Endothelial cell of umbilical vein (primary cell): ENCODE results near the gene CXCL16. TPM values are rescaled to one million over a fixed set of nuclear protein-coding genes. Genes with fewer than 3 reads are reported as not detected.

ENCODE experiments used
- BruUV-seq: library from RNA; stranded (reverse); fragments of 400-500 nt; replicated peaks from 2 replicates; lab custom pipeline; 2021; lab: Mats Ljungman, UMichigan
- CTCF ChIA-PET: fragments of 300-600, 350-600 bp; sonication (Branson Sonifier 250); formaldehyde crosslinking; loops from one replicate; lab custom pipeline; 2021; ENCODE audit warnings: antibody characterized with exemption, inconsistent platforms; lab: Charles Lee
- POLR2A ChIA-PET: fragments of 300-600, 350-600 bp; sonication (Branson Sonifier 250); formaldehyde crosslinking; loops from one replicate; lab custom pipeline; 2021; ENCODE audit warnings: antibody characterized with exemption, inconsistent platforms; lab: Charles Lee
- DNase-seq: peaks from one replicate; pipeline ENCODE4 v3.0.0-alpha.2; 2011; ENCODE audit warnings: low read depth, low spot score
- FAIRE-seq: peaks from 2 replicates; lab custom pipeline; 2011; peaks lifted over from hg19 to GRCh38; lab: Jason Lieb, UNC
- H2AFZ ChIP-seq: 2 replicates; pipeline ENCODE4 v1.6.0; 2012; ENCODE audit warnings: low read depth, low read length, control low read depth, inconsistent platforms
- H3K27ac ChIP-seq: 2 replicates; pipeline ENCODE4 v1.5.1; 2011; ENCODE audit warnings: low read depth, mild to moderate bottlenecking, control low read depth, low read length, moderate library complexity; ENCODE audit not compliant: insufficient read depth
- H3K27me3 ChIP-seq, 2 experiments: 2 replicates each; pipeline versions ENCODE4 v1.6.0 to v1.6.1; 2011; ENCODE audit warnings: low read length in 2 of 2, mixed read lengths in 1 of 2; ENCODE audit not compliant: control insufficient read depth in 2 of 2, insufficient read depth in 2 of 2
- H3K36me3 ChIP-seq, 2 experiments: 2 replicates in 1 of 2; 3 replicates in 1 of 2; pipeline ENCODE4 v1.5.1; 2011; ENCODE audit warnings: low read length in 2 of 2, mild to moderate bottlenecking in 1 of 2, moderate library complexity in 1 of 2; ENCODE audit not compliant: control insufficient read depth in 2 of 2, insufficient read depth in 2 of 2; ENCODE audit errors: extremely low read depth in 1 of 2
- H3K4me1 ChIP-seq: 3 replicates; pipeline ENCODE4 v1.5.1; 2011; ENCODE audit warnings: mild to moderate bottlenecking, low read length; ENCODE audit not compliant: control insufficient read depth, insufficient read depth; ENCODE audit errors: extremely low read depth
- H3K4me2 ChIP-seq: 2 replicates; pipeline ENCODE4 v1.6.1; 2011; ENCODE audit warnings: low read length, control low read depth, mixed read lengths; ENCODE audit not compliant: insufficient read depth
- H3K4me3 ChIP-seq, 3 experiments: fragments of 200-600 bp in 1 of 3; sonication (generic), shearing (Covaris generic) in 1 of 3; replicated peaks in 1 of 3; 2 replicates each; pipeline ENCODE4 v1.5.1; 2011 to 2016; ENCODE audit warnings: control low read depth in 3 of 3, low read length in 3 of 3, mild to moderate bottlenecking in 2 of 3, inconsistent platforms in 1 of 3, low read depth in 1 of 3, moderate library complexity in 1 of 3; ENCODE audit not compliant: insufficient read depth in 1 of 3
- H3K79me2 ChIP-seq: 2 replicates; pipeline ENCODE4 v1.6.0; 2012; ENCODE audit warnings: low read length, inconsistent platforms; ENCODE audit not compliant: control insufficient read depth, insufficient read depth
- H3K9ac ChIP-seq: replicated peaks from 2 replicates; pipeline ENCODE3; 2011; ENCODE audit warnings: low read length, control low read depth; ENCODE audit not compliant: insufficient read depth; ENCODE audit errors: extremely low read depth
- H3K9me1 ChIP-seq: replicated peaks from 3 replicates; pipeline ENCODE4 v1.6.0; 2011; ENCODE audit warnings: mild to moderate bottlenecking, low read length; ENCODE audit not compliant: control insufficient read depth, insufficient read depth; ENCODE audit errors: extremely low read depth
- H3K9me3 ChIP-seq: replicated peaks from 2 replicates; pipeline ENCODE4 v1.5.1; 2012; ENCODE audit warnings: low read length, inconsistent platforms; ENCODE audit not compliant: control insufficient read depth, insufficient read depth
- H4K20me1 ChIP-seq: replicated peaks from 2 replicates; pipeline ENCODE3; 2011; ENCODE audit warnings: mild to moderate bottlenecking, low read length; ENCODE audit not compliant: control insufficient read depth, insufficient read depth; ENCODE audit errors: extremely low read depth
- EZH2 ChIP-seq: IDR thresholded peaks from 2 replicates; pipeline ENCODE4 v1.6.1; 2012; ENCODE audit warnings: borderline replicate concordance, low read depth, mild to moderate bottlenecking, moderate library complexity, low read length, inconsistent platforms; ENCODE audit not compliant: severe bottlenecking
- FOS ChIP-seq: IDR thresholded peaks from 2 replicates; pipeline ENCODE4 v1.6.1; 2011; ENCODE audit warnings: mild to moderate bottlenecking, low read length, moderate library complexity, borderline replicate concordance; ENCODE audit not compliant: insufficient read depth
- GATA2 ChIP-seq: IDR thresholded peaks from 2 replicates; pipeline ENCODE4 v1.7.0; 2011; ENCODE audit warnings: low read depth, mild to moderate bottlenecking, moderate library complexity, mixed read lengths, low read length; ENCODE audit not compliant: insufficient read length, insufficient read depth
- JUN ChIP-seq: IDR thresholded peaks from 2 replicates; pipeline ENCODE4 v1.6.1; 2011; ENCODE audit warnings: borderline replicate concordance, low read depth; ENCODE audit not compliant: insufficient read length, insufficient read depth
- MYC ChIP-seq: IDR thresholded peaks from one replicate; pipeline ENCODE4 v1.6.1; 2011; ENCODE audit warnings: mild to moderate bottlenecking, low read depth, low read length
- POLR2A ChIP-seq: IDR thresholded peaks from 2 replicates; pipeline ENCODE4 v1.6.1; 2012; ENCODE audit warnings: low read depth, mild to moderate bottlenecking, control low read depth, low read length
- POLR2AphosphoS5 ChIP-seq: IDR thresholded peaks from 2 replicates; pipeline ENCODE4 v1.6.1; 2012; ENCODE audit warnings: low read depth, mild to moderate bottlenecking, control low read depth, low read length, moderate library complexity; ENCODE audit not compliant: insufficient read depth
- dilution Hi-C: fragments of 300-500 bp; cut with MboI; formaldehyde crosslinking; loops from one replicate; pipeline ENCODE4 v1.15.0; 2019; ENCODE audit warnings: low sequenced_read_pairs; ENCODE audit not compliant: extremely low pct_ligation_motif_present
- intact Hi-C: fragments of 100-400 bp; cut with micrococcal nuclease; formaldehyde crosslinking; loops from one replicate; pipeline ENCODE4 v1.10.0; 2022
- polyA plus RNA-seq, 4 experiments: library from polyadenylated mRNA; depleted of rRNA in 3 of 4; stranded (reverse) in 3 of 4; unstranded in 1 of 4; fragments of >200 nt; gene quantifications; 2 replicates each; pipeline versions ENCODE4 v1.2.1 to v1.2.3, GENCODE V29; 2011 to 2012; ENCODE audit warnings: missing spikeins in 1 of 4
- total RNA-seq: library from RNA; stranded (reverse); gene quantifications from 2 replicates; pipeline ENCODE4 v1.2.3, GENCODE V29; 2021

CXCL16 gene
- total and polyA plus RNA-seq, 2 donors (not counting 3 experiments of a cell fraction or from before 2014, with no cell fraction given) = 4.8 to 6.1 TPM

GRCh38 chr17:4750606-4751005, 10.9 kb upstream of the CXCL16 start:
- ChIA-PET CTCF (no interaction called here), POLR2A (no interaction called here)
- dilution Hi-C loops (no loop called here), intact Hi-C loops (no loop called here)
- H3K27ac ChIP-seq = no peak overlapping the region
- TF ChIP-seq MYC (no peak), GATA2 (no peak)
- H3K79me2 ChIP-seq = no peaks in the 10 kb centered on the region
- FAIRE-seq (no peak), DNase-seq (no peak)
- H3K36me3 ChIP-seq = no peaks in the 10 kb centered on the region
- no peak overlapping the region for H3K4me3 ChIP-seq
- H3K9me3 ChIP-seq = no peaks in the 10 kb centered on the region
- H4K20me1 ChIP-seq = no peaks in the 10 kb centered on the region
- H2AFZ ChIP-seq = no peak overlapping the region
- H3K4me2 ChIP-seq = no peak overlapping the region
- no peak overlapping the region for H3K9ac ChIP-seq
- no peaks in the 10 kb centered on the region for H3K9me1 ChIP-seq
- no TSS peak for BruUV-seq
- peaks cover 8% of the 10 kb centered on the region for H3K4me1 ChIP-seq
- H3K27me3 ChIP-seq = peaks cover 14 to 15% of the 10 kb centered on the region in 2 experiments

- no peak overlapping the region for H3K4me3 ChIP-seq
- no peak for DNase-seq
- POLR2A ChIA-PET = no interaction called here
- H3K27me3 ChIP-seq = peaks cover 7 to 12% of the 10 kb centered on the region in 2 experiments
- BruUV-seq = no TSS peak
- FAIRE-seq = no peak
- no peak overlapping the region for H2AFZ ChIP-seq
- H3K4me1 ChIP-seq = peaks cover 8% of the 10 kb centered on the region
- H3K36me3 ChIP-seq = no peaks in the 10 kb centered on the region
- intact Hi-C loops = no loop called here
- no peaks in the 10 kb centered on the region for H3K79me2 ChIP-seq
- no peak overlapping the region for H3K9ac ChIP-seq
- CTCF ChIA-PET = interaction anchor here (0.9 to 1.3 kb wide), 2 partner anchors 13 to 17 kb away, joined by 3 read pairs; no protein-coding TSS in a partner anchor
- TF ChIP-seq FOS (no peak), POLR2A (no peak), POLR2AphosphoS5 (no peak), MYC (no peak), EZH2 (no peak), JUN (no peak), GATA2 (no peak)
- no peaks in the 10 kb centered on the region for H3K9me1 ChIP-seq
- H4K20me1 ChIP-seq = no peaks in the 10 kb centered on the region
- dilution Hi-C loops = no loop called here
- no peaks in the 10 kb centered on the region for H3K9me3 ChIP-seq
- H3K27ac ChIP-seq = no peak overlapping the region
- no peak overlapping the region for H3K4me2 ChIP-seq
Observed at GRCh38 chr17:4748686-4749085, 9.0 kb upstream of the CXCL16 start.
